Measurements from ENCODE around the gene RNPS1. TPM values are rescaled to one million over a fixed set of nuclear protein-coding genes. Genes with fewer than 3 reads are reported as not detected.
A peak's percentile ranks its signal among the peaks of the same experiment; 100 is the strongest.
"Not testable (repeated sequence)": the region's sequence is repeated elsewhere in the genome, so short reads cannot be mapped to it uniquely, and the experiment has no call there.

RNPS1 gene
- total and polyA plus RNA-seq, 4 donors = 92.0 to 144 (median 112) TPM

GRCh38 chr16:2270070-2270462 lies 2.1 kb upstream of the RNPS1 start:
- Histone ChIP-seq H3K27me3 (ENCODE audit: control insufficient read depth in 3 of 3, insufficient read depth in 3 of 3, low read length in 2 of 3) (no peaks in the 10 kb centered on the region), H3K4me3 (no peak overlapping the region), H3K9me3 (ENCODE audit: control insufficient read depth in 4 of 4, insufficient read depth in 3 of 4, low read length in 3 of 4) (no peaks in the 10 kb centered on the region), H3K27ac (ENCODE audit: low read depth in 1 of 2, low read length in 1 of 2) (no peak overlapping the region), H3K9ac (ENCODE audit: insufficient read depth in 1 of 2, low read length in 2 of 2) (no peak overlapping the region), H3K36me3 (ENCODE audit: control insufficient read depth in 4 of 4, insufficient read depth in 4 of 4, low read length in 4 of 4) (peaks cover 0 to 2% (median 0%) of the 10 kb centered on the region in 4 donors), H3K4me1 (ENCODE audit: control insufficient read depth in 5 of 5, insufficient read depth in 5 of 5, low read length in 5 of 5) (peaks cover 0 to 20% (median 6%) of the 10 kb centered on the region in 5 donors)
- WGBS, 2 donors = 89 to 91% methylated on average over 9 of the region's 9 CpGs
- no peak for DNase-seq
- no peak for TF ChIP-seq CTCF (IDR thresholded peaks at IDR 0.05; ENCODE audit: control extremely low read depth, extremely low read depth)
- ATAC-seq (ENCODE audit: insufficient read depth, low FRiP score) = no peak

- H3K27me3 ChIP-seq (ENCODE audit: control insufficient read depth in 3 of 3, insufficient read depth in 3 of 3, low read length in 2 of 3); H3K9me3 ChIP-seq (ENCODE audit: control insufficient read depth in 4 of 4, insufficient read depth in 3 of 4, low read length in 3 of 4); DNase-seq: not testable (repeated sequence)
- peak overlapping the region; percentile 86 for H3K4me3 ChIP-seq
- peaks cover 0 to 20% (median 6%) of the 10 kb centered on the region in 5 donors for H3K4me1 ChIP-seq (ENCODE audit: control insufficient read depth in 5 of 5, insufficient read depth in 5 of 5, low read length in 5 of 5)
- ATAC-seq (ENCODE audit: insufficient read depth, low FRiP score) = peak; percentile 70
- peaks cover 2 to 11% (median 4%) of the 10 kb centered on the region in 4 donors for H3K36me3 ChIP-seq (ENCODE audit: control insufficient read depth in 4 of 4, insufficient read depth in 4 of 4, low read length in 4 of 4)
- H3K9ac ChIP-seq (ENCODE audit: insufficient read depth in 1 of 2, low read length in 2 of 2) = peak overlapping the region; percentile 61 to 68
- H3K27ac ChIP-seq (ENCODE audit: low read depth in 1 of 2, low read length in 1 of 2) = peak overlapping the region; percentile 89 to 92
- 0 to 1% methylated on average over 23 to 54 of the region's 54 CpGs for WGBS, 2 donors
Measured at GRCh38 chr16:2267505-2267912, 417 bp downstream of the RNPS1 start.

GRCh38 chr16:2266887-2267286 lies 1.0 kb downstream of the RNPS1 start:
- H3K9me3 ChIP-seq (ENCODE audit: control insufficient read depth in 4 of 4, insufficient read depth in 3 of 4, low read length in 3 of 4); H3K27ac ChIP-seq (ENCODE audit: low read depth in 1 of 2, low read length in 1 of 2); H3K4me3 ChIP-seq; DNase-seq; H3K27me3 ChIP-seq (ENCODE audit: control insufficient read depth in 3 of 3, insufficient read depth in 3 of 3, low read length in 2 of 3); ATAC-seq (ENCODE audit: insufficient read depth, low FRiP score): not testable (repeated sequence)
- Histone ChIP-seq H3K9ac (ENCODE audit: insufficient read depth in 1 of 2, low read length in 2 of 2) (peak overlapping the region; percentile 61 to 68), H3K36me3 (ENCODE audit: control insufficient read depth in 4 of 4, insufficient read depth in 4 of 4, low read length in 4 of 4) (peaks cover 8 to 15% (median 10%) of the 10 kb centered on the region in 4 donors), H3K4me1 (ENCODE audit: control insufficient read depth in 5 of 5, insufficient read depth in 5 of 5, low read length in 5 of 5) (peaks cover 0 to 20% (median 6%) of the 10 kb centered on the region in 5 donors)
- 6 to 13% methylated on average over 9 to 11 of the region's 12 CpGs for WGBS, 2 donors

GRCh38 chr16:2263026-2263425 lies 4.9 kb downstream of the RNPS1 start:
- peaks cover 19 to 36% (median 21%) of the 10 kb centered on the region in 4 donors for H3K36me3 ChIP-seq (ENCODE audit: control insufficient read depth in 4 of 4, insufficient read depth in 4 of 4, low read length in 4 of 4)
- not testable (repeated sequence) for H3K4me1 ChIP-seq (ENCODE audit: control insufficient read depth in 5 of 5, insufficient read depth in 5 of 5, low read length in 5 of 5); H3K9me3 ChIP-seq (ENCODE audit: control insufficient read depth in 4 of 4, insufficient read depth in 3 of 4, low read length in 3 of 4); H3K4me3 ChIP-seq; H3K27ac ChIP-seq (ENCODE audit: low read depth in 1 of 2, low read length in 1 of 2); DNase-seq; H3K27me3 ChIP-seq (ENCODE audit: control insufficient read depth in 3 of 3, insufficient read depth in 3 of 3, low read length in 2 of 3); H3K9ac ChIP-seq (ENCODE audit: insufficient read depth in 1 of 2, low read length in 2 of 2); ATAC-seq (ENCODE audit: insufficient read depth, low FRiP score)
- WGBS, 2 donors = 88 to 89% methylated on average over 14 of the region's 14 CpGs

GRCh38 chr16:2260250-2260649 lies 7.7 kb downstream of the RNPS1 start:
- Histone ChIP-seq H3K27me3 (ENCODE audit: control insufficient read depth in 3 of 3, insufficient read depth in 3 of 3, low read length in 2 of 3) (no peaks in the 10 kb centered on the region), H3K4me3 (no peak overlapping the region), H3K27ac (ENCODE audit: low read depth in 1 of 2, low read length in 1 of 2) (no peak overlapping the region), H3K4me1 (ENCODE audit: control insufficient read depth in 5 of 5, insufficient read depth in 5 of 5, low read length in 5 of 5) (no peaks in the 10 kb centered on the region), H3K36me3 (ENCODE audit: control insufficient read depth in 4 of 4, insufficient read depth in 4 of 4, low read length in 4 of 4) (peaks cover 32 to 55% (median 39%) of the 10 kb centered on the region in 4 donors), H3K9ac (ENCODE audit: insufficient read depth in 1 of 2, low read length in 2 of 2) (no peak overlapping the region), H3K9me3 (ENCODE audit: control insufficient read depth in 4 of 4, insufficient read depth in 3 of 4, low read length in 3 of 4) (no peaks in the 10 kb centered on the region)
- WGBS, 2 donors = 96 to 97% methylated on average over 8 of the region's 8 CpGs
- no peak for TF ChIP-seq CTCF (IDR thresholded peaks at IDR 0.05; ENCODE audit: control extremely low read depth, extremely low read depth)
- no peak for ATAC-seq (ENCODE audit: insufficient read depth, low FRiP score)
- DNase-seq = no peak

- H3K9me3 ChIP-seq (ENCODE audit: control insufficient read depth in 4 of 4, insufficient read depth in 3 of 4, low read length in 3 of 4); H3K27me3 ChIP-seq (ENCODE audit: control insufficient read depth in 3 of 3, insufficient read depth in 3 of 3, low read length in 2 of 3); ATAC-seq (ENCODE audit: insufficient read depth, low FRiP score); H3K9ac ChIP-seq (ENCODE audit: insufficient read depth in 1 of 2, low read length in 2 of 2); H3K27ac ChIP-seq (ENCODE audit: low read depth in 1 of 2, low read length in 1 of 2); H3K4me1 ChIP-seq (ENCODE audit: control insufficient read depth in 5 of 5, insufficient read depth in 5 of 5, low read length in 5 of 5); DNase-seq; H3K4me3 ChIP-seq: not testable (repeated sequence)
- 98% methylated on average over 7 of the region's 7 CpGs for WGBS, 2 donors
- peaks cover 39 to 61% (median 46%) of the 10 kb centered on the region in 4 donors for H3K36me3 ChIP-seq (ENCODE audit: control insufficient read depth in 4 of 4, insufficient read depth in 4 of 4, low read length in 4 of 4)
Measured at GRCh38 chr16:2258530-2258929, 9.4 kb downstream of the RNPS1 start.

All from lung (tissue), 12 donors.